Erythroblast (primary cell): ENCODE measurements around the gene C10orf90.

Source experiments
- GATA1 ChIP-seq: IDR thresholded peaks from 2 replicates; pipeline ENCODE4 v1.6.1; 2011; ENCODE audit warnings: low read depth, mild to moderate bottlenecking, control low read depth, low read length, moderate library complexity
- POLR2A ChIP-seq: IDR thresholded peaks from 2 replicates; pipeline ENCODE4 v1.6.1; 2011; ENCODE audit warnings: mild to moderate bottlenecking, low read length

DNA sequence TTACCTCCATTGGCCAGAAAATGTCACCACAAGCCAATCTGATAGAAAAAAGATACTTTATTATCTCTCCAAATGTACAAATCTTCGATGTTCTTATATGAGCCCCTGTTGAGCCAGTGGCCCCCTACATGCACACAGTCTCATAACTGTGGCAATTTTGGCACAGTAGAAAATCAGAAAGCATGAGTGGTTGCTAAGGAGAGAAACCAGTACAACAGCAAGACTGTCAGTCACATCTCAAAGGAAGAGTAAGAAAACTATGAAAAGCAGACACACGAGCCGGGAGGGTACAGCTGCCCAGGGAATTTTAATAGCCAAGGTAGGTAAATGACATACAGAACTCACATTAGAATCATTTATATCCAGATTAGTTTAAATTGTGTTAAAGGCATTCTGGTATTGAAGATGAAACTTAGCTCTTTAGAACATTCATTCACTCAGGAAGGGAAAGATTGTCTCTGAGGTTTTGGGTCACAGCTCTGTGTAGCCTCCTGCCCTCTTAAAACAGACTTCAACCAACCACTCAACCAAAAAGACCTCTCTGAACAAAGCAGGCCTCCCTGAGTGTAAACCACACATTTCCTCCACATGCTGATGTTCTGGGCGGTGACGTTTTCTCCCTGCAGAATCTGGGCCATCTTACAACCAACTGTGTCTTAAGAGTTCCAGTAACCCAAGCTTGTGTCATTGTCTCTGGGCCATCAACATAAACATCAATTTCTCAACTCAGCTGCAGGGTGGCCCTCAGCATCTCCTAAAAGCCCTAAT lies 201.4 kb downstream of the C10orf90 start:
- TF ChIP-seq POLR2A (no peak), GATA1 (no peak)
